Measurements from ENCODE around the gene EHMT1. TPM values are rescaled to one million over a fixed set of nuclear protein-coding genes. Genes with fewer than 3 reads are reported as not detected.

The EHMT1 gene
- total RNA-seq, 4 donors from 2014 or later, result 57.6 to 103 (median 76.8) TPM

DNA sequence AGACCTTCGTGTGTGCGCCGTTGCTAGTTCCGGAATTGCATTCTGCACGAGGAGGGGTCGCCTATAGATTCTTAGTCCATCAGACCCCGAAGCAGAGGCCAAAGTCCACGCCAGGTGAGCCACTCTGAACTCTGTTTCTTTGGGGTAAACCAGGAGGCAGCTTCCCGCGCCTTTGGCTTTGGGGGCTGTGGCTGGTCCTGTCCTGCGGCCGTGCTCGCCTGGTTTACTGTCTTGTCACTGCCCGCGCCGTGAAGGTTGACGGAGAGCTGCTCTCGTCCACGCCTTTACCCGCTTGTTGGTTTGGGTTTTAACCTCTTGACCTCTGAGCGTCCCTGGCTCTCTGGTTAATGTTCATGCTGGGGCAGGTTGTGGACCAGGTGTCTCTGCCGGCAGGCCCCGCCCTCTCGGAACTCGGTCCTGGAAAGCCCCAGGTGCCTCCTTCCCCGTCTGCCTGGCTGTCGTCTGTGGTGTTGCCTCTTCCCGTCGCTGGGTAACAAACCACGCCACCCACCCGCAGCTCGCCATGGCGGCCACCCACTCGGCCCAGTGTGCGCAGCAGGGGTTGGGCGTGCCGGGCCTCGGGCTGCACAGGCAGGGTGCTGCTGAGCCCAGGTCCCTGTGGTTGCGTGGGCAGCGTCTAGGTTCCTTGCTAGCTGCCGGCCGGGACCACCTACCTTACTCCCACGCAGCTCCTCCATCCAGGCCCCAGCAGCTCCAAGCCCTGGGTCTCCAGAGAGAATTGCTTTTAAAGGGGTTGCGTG lies 214.2 kb downstream of the EHMT1 start:
- no peak for TF ChIP-seq CTCF (IDR thresholded peaks at IDR 0.05)
- no peak for ATAC-seq (ENCODE audit: low FRiP score)
- no peak for DNase-seq (ENCODE audit: low spot score)

DNA sequence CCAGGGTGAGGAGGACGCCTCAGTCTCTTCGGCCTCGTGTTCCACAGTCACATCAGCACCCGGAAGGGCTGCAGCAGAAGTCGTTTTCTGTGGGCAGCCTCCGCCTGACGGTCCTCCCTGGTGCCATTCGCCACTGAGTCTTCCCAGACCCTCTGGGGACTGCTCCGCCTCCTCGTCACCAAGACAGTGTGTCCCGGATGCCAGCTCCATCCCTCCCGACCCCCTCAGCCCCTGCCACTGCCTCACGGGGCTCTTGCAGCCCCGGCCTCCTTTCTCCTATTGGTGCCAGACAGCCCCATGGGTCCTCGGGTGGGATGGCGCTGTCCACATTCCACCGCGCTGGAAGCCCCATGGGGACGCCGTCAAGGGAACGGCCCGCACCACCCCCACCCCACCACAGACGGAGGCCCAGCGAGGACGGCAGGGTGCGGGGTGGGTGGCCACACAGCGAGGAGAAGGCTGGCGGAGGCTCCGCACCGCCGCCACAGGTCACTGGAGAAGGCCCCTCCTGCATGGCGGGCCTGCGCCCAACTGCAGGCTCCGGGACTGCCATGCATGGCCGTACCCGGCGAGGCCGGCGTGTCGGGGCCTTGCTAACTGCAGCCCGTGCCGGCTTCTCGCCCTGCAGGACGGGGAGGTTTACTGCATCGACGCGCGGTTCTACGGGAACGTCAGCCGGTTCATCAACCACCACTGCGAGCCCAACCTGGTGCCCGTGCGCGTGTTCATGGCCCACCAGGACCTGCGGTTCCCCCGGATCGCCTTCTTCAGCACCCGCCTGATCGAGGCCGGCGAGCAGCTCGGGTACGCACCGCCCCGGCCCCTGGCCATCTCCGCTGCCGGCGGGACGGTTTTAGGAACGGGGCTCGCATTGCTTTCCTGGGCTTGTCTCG lies 215.2 kb downstream of the EHMT1 start:
- DNase-seq (ENCODE audit: low spot score), result no peak
- TF ChIP-seq CTCF (IDR thresholded peaks at IDR 0.05), result no peak
- no peak for ATAC-seq (ENCODE audit: low FRiP score)

- ATAC-seq (ENCODE audit: low FRiP score), result no peak
- TF ChIP-seq CTCF (IDR thresholded peaks at IDR 0.05), result no peak
- DNase-seq (ENCODE audit: low spot score), result no peak
Measured at GRCh38 chr9:137834846-137835546, 216.2 kb downstream of the EHMT1 start.

DNA sequence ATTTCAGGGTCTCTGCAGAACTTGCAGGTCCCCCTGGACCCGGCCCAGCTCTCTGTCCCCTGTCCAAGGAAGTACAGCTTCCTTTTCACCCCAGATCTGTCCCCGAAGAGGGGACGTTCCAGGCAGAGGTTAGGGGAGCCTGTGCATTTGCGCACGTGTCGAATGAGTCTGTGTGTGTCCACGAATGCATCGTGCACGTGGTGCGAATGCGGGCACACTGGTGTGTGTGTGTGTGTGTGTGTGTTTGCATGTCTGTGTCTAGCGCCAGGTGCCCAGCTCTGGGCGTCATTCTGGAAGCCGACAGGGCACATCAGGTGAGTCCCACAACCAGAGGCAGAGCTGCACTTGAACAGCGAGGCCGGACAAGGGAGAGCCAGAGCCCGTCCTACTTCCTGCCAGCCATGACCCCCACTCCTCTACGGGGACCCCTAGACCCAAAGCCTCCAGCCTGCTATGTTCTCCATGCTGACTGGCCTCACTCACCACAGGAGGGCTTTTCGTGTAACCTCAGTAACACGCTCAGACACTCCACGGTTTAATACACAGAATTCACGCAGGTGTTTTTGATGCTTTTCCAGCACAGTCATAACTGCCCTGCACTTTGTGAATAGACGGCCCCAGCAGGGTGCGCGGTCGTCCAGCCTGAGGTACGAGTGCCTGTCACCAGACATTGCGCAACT lies 217.5 kb downstream of the EHMT1 start:
- ATAC-seq (ENCODE audit: low FRiP score) (no peak), DNase-seq (ENCODE audit: low spot score) (no peak)
- TF ChIP-seq CTCF (IDR thresholded peaks at IDR 0.05), result no peak

GRCh38 chr9:137836831-137837241 lies 218.0 kb downstream of the EHMT1 start:
- ATAC-seq (ENCODE audit: low FRiP score) (no peak), DNase-seq (ENCODE audit: low spot score) (no peak)
- no peak for TF ChIP-seq CTCF (IDR thresholded peaks at IDR 0.05)
